Renal pelvis (tissue), 4 donors: ENCODE results near the gene TSPAN5. TPM values are rescaled to one million over a fixed set of nuclear protein-coding genes. Genes with fewer than 3 reads are reported as not detected.

Experiments
- DNase-seq: peaks from one replicate; pipeline ENCODE4 v3.0.0-alpha.2; 2013
- polyA plus RNA-seq, 3 donors: library from polyadenylated mRNA; unstranded; fragments of 120-200 nt; gene quantifications; one replicate each; pipeline ENCODE4 v1.2.1, GENCODE V29; 2013; ENCODE audit not compliant: insufficient read length in 3 of 3

The TSPAN5 gene
- polyA plus RNA-seq, 3 donors: 21.3 to 28.2 (median 27.4) TPM

- DNase-seq: no peak
These were observed 54.5 kb downstream of the TSPAN5 start for GRCh38 chr4:98603683-98604521.

GRCh38 chr4:98602270-98602669, 56.1 kb downstream of the TSPAN5 start:
- DNase-seq: no peak

- no peak for DNase-seq
These were observed 56.7 kb downstream of the TSPAN5 start for GRCh38 chr4:98601708-98602107.

- DNase-seq: no peak
These were observed 58.7 kb downstream of the TSPAN5 start for GRCh38 chr4:98599617-98600205.

GRCh38 chr4:98586962-98587354, 71.5 kb downstream of the TSPAN5 start:
- DNase-seq: no peak

- DNase-seq: no peak
These were observed 72.0 kb downstream of the TSPAN5 start for GRCh38 chr4:98586291-98586961.

- DNase-seq: no peak
These were observed 72.8 kb downstream of the TSPAN5 start for GRCh38 chr4:98585596-98585995.

- no peak for DNase-seq
These were observed 74.1 kb downstream of the TSPAN5 start for GRCh38 chr4:98584265-98584664.

GRCh38 chr4:98583265-98583664, 75.1 kb downstream of the TSPAN5 start:
- DNase-seq: no peak

- DNase-seq: no peak
These were observed 77.3 kb downstream of the TSPAN5 start for GRCh38 chr4:98581126-98581525.

GRCh38 chr4:98577956-98578355, 80.5 kb downstream of the TSPAN5 start:
- no peak for DNase-seq

GRCh38 chr4:98574816-98575215, 83.6 kb downstream of the TSPAN5 start:
- DNase-seq: no peak

- peak; percentile 65 for DNase-seq
These were observed 84.6 kb downstream of the TSPAN5 start for GRCh38 chr4:98573791-98574190.

- no peak for DNase-seq
These were observed 85.7 kb downstream of the TSPAN5 start for GRCh38 chr4:98572697-98573096.

- DNase-seq: no peak
These were observed 87.1 kb downstream of the TSPAN5 start for GRCh38 chr4:98571161-98571786.

GRCh38 chr4:98570151-98570797, 88.1 kb downstream of the TSPAN5 start:
- no peak for DNase-seq

- DNase-seq: no peak
These were observed 89.3 kb downstream of the TSPAN5 start for GRCh38 chr4:98568941-98569663.

GRCh38 chr4:98567611-98568010, 90.8 kb downstream of the TSPAN5 start:
- no peak for DNase-seq

GRCh38 chr4:98566361-98567008, 91.9 kb downstream of the TSPAN5 start:
- no peak for DNase-seq

- DNase-seq: no peak
These were observed 92.6 kb downstream of the TSPAN5 start for GRCh38 chr4:98565681-98566301.
